HK-2 (cell line): ENCODE results near the gene UGT1A1.

Source experiments
- DNase-seq: peaks from one replicate; pipeline ENCODE4 v3.0.0-alpha.2; 2018; ENCODE audit not compliant: unreplicated experiment

The UGT1A1 gene

DNA sequence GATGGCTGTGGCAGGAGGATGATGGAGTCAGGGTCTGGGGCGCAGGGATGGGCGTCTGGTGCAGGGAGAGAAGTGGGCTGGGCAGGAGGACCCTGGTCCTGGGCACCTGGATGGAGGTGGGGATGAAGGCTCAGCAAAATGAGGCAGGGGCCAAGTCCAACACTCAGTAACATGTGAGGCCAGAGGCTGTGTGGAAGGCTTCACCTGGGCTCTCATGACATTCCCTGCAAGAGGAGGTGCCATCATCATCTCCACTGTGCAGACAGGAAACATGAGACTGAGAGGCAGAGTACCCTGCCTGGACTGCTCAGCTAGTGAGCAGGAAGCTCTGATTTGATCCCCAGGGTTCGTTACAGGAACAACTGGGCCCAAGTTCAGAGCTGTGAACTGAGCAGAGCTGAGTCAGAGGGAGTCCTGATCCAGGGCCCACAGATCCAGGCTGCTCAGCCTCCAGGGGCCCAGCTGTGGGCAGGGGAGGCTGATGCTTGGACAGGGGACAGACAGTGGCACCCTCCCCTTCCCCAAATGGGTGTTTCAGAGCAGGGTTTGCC lies 57.4 kb downstream of the UGT1A1 start:
- DNase-seq = no peak

- DNase-seq = no peak
Observed at GRCh38 chr2:233817995-233818638, 58.0 kb downstream of the UGT1A1 start.

- no peak for DNase-seq
Observed at GRCh38 chr2:233818639-233819621, 58.9 kb downstream of the UGT1A1 start.

GRCh38 chr2:233819884-233820773 lies 60.1 kb downstream of the UGT1A1 start:
- DNase-seq = no peak

DNA sequence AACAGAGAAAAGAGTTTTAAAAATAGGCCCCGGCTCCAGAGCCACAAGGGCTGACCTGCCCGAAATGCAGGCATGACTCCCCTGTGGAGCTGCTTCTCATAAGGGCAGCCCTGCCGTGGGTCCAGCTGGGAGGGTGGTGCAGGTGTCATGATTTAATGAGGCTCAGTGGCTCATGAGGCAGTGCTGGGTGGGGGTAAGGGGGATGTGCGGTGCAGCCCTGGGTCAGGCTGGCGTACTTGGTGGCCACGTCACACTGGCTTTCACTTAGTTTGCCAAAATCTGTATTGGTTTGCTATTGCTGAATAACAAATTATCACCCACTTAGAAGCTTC lies 60.7 kb downstream of the UGT1A1 start:
- DNase-seq = no peak

GRCh38 chr2:233821196-233821595 lies 61.1 kb downstream of the UGT1A1 start:
- no peak for DNase-seq

GRCh38 chr2:233821709-233822100 lies 61.6 kb downstream of the UGT1A1 start:
- DNase-seq = no peak

DNA sequence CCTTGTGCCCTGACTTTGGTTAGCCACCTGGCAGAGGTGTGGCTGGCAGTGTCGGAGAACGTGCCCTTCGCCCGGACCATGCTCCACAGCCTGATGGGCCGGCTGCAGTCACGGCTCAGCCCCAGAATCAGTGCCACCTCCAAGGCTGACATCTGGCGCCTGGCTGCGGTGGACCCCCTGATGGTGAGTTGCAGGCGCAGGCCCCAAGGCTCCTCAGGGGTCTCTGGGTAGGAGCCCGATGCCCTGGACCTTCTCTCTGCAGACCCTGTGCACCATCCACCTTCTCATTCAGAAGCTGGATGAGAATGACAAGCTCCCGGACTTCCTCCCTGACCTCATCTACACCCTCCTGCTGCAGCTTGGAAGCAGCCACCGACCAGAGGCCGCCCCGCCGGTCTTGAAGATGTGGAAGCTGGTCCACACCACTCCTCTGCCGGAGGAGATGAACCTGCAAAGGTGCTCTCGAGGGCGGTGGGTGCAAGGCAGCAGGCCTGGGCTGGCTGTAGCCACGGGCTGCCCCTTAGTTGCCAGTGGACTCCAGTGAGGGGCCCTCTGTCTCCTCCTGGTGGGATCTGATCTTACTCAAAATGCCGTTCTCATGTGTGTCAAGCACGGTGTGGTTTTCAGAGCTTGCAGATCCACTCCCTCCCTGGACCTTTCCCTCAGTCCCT lies 62.2 kb downstream of the UGT1A1 start:
- no peak for DNase-seq
